Endothelial cell of umbilical vein (primary cell): ENCODE measurements around the gene LRP6. TPM values are rescaled to one million over a fixed set of nuclear protein-coding genes. Genes with fewer than 3 reads are reported as not detected.

Experiments used
- BruUV-seq: library from RNA; stranded (reverse); fragments of 400-500 nt; replicated peaks from 2 replicates; lab custom pipeline; 2021; lab: Mats Ljungman, UMichigan
- CTCF ChIA-PET: fragments of 300-600, 350-600 bp; sonication (Branson Sonifier 250); formaldehyde crosslinking; loops from one replicate; lab custom pipeline; 2021; ENCODE audit warnings: antibody characterized with exemption, inconsistent platforms; lab: Charles Lee
- POLR2A ChIA-PET: fragments of 300-600, 350-600 bp; sonication (Branson Sonifier 250); formaldehyde crosslinking; loops from one replicate; lab custom pipeline; 2021; ENCODE audit warnings: antibody characterized with exemption, inconsistent platforms; lab: Charles Lee
- DNase-seq: peaks from one replicate; pipeline ENCODE4 v3.0.0-alpha.2; 2011; ENCODE audit warnings: low read depth, low spot score
- FAIRE-seq: peaks from 2 replicates; lab custom pipeline; 2011; peaks lifted over from hg19 to GRCh38; lab: Jason Lieb, UNC
- H2AFZ ChIP-seq: 2 replicates; pipeline ENCODE4 v1.6.0; 2012; ENCODE audit warnings: low read depth, low read length, control low read depth, inconsistent platforms
- H3K27ac ChIP-seq: 2 replicates; pipeline ENCODE4 v1.5.1; 2011; ENCODE audit warnings: low read depth, mild to moderate bottlenecking, control low read depth, low read length, moderate library complexity; ENCODE audit not compliant: insufficient read depth
- H3K27me3 ChIP-seq, 2 experiments: 2 replicates each; pipeline versions ENCODE4 v1.6.0 to v1.6.1; 2011; ENCODE audit warnings: low read length in 2 of 2, mixed read lengths in 1 of 2; ENCODE audit not compliant: control insufficient read depth in 2 of 2, insufficient read depth in 2 of 2
- H3K36me3 ChIP-seq, 2 experiments: 2 replicates in 1 of 2; 3 replicates in 1 of 2; pipeline ENCODE4 v1.5.1; 2011; ENCODE audit warnings: low read length in 2 of 2, mild to moderate bottlenecking in 1 of 2, moderate library complexity in 1 of 2; ENCODE audit not compliant: control insufficient read depth in 2 of 2, insufficient read depth in 2 of 2; ENCODE audit errors: extremely low read depth in 1 of 2
- H3K4me1 ChIP-seq: 3 replicates; pipeline ENCODE4 v1.5.1; 2011; ENCODE audit warnings: mild to moderate bottlenecking, low read length; ENCODE audit not compliant: control insufficient read depth, insufficient read depth; ENCODE audit errors: extremely low read depth
- H3K4me2 ChIP-seq: 2 replicates; pipeline ENCODE4 v1.6.1; 2011; ENCODE audit warnings: low read length, control low read depth, mixed read lengths; ENCODE audit not compliant: insufficient read depth
- H3K4me3 ChIP-seq, 3 experiments: fragments of 200-600 bp in 1 of 3; sonication (generic), shearing (Covaris generic) in 1 of 3; replicated peaks in 1 of 3; 2 replicates each; pipeline ENCODE4 v1.5.1; 2011 to 2016; ENCODE audit warnings: control low read depth in 3 of 3, low read length in 3 of 3, mild to moderate bottlenecking in 2 of 3, inconsistent platforms in 1 of 3, low read depth in 1 of 3, moderate library complexity in 1 of 3; ENCODE audit not compliant: insufficient read depth in 1 of 3
- H3K79me2 ChIP-seq: 2 replicates; pipeline ENCODE4 v1.6.0; 2012; ENCODE audit warnings: low read length, inconsistent platforms; ENCODE audit not compliant: control insufficient read depth, insufficient read depth
- H3K9ac ChIP-seq: replicated peaks from 2 replicates; pipeline ENCODE3; 2011; ENCODE audit warnings: low read length, control low read depth; ENCODE audit not compliant: insufficient read depth; ENCODE audit errors: extremely low read depth
- H3K9me1 ChIP-seq: replicated peaks from 3 replicates; pipeline ENCODE4 v1.6.0; 2011; ENCODE audit warnings: mild to moderate bottlenecking, low read length; ENCODE audit not compliant: control insufficient read depth, insufficient read depth; ENCODE audit errors: extremely low read depth
- H3K9me3 ChIP-seq: replicated peaks from 2 replicates; pipeline ENCODE4 v1.5.1; 2012; ENCODE audit warnings: low read length, inconsistent platforms; ENCODE audit not compliant: control insufficient read depth, insufficient read depth
- H4K20me1 ChIP-seq: replicated peaks from 2 replicates; pipeline ENCODE3; 2011; ENCODE audit warnings: mild to moderate bottlenecking, low read length; ENCODE audit not compliant: control insufficient read depth, insufficient read depth; ENCODE audit errors: extremely low read depth
- EZH2 ChIP-seq: IDR thresholded peaks from 2 replicates; pipeline ENCODE4 v1.6.1; 2012; ENCODE audit warnings: borderline replicate concordance, low read depth, mild to moderate bottlenecking, moderate library complexity, low read length, inconsistent platforms; ENCODE audit not compliant: severe bottlenecking
- FOS ChIP-seq: IDR thresholded peaks from 2 replicates; pipeline ENCODE4 v1.6.1; 2011; ENCODE audit warnings: mild to moderate bottlenecking, low read length, moderate library complexity, borderline replicate concordance; ENCODE audit not compliant: insufficient read depth
- GATA2 ChIP-seq: IDR thresholded peaks from 2 replicates; pipeline ENCODE4 v1.7.0; 2011; ENCODE audit warnings: low read depth, mild to moderate bottlenecking, moderate library complexity, mixed read lengths, low read length; ENCODE audit not compliant: insufficient read length, insufficient read depth
- JUN ChIP-seq: IDR thresholded peaks from 2 replicates; pipeline ENCODE4 v1.6.1; 2011; ENCODE audit warnings: borderline replicate concordance, low read depth; ENCODE audit not compliant: insufficient read length, insufficient read depth
- MYC ChIP-seq: IDR thresholded peaks from one replicate; pipeline ENCODE4 v1.6.1; 2011; ENCODE audit warnings: mild to moderate bottlenecking, low read depth, low read length
- POLR2A ChIP-seq: IDR thresholded peaks from 2 replicates; pipeline ENCODE4 v1.6.1; 2012; ENCODE audit warnings: low read depth, mild to moderate bottlenecking, control low read depth, low read length
- POLR2AphosphoS5 ChIP-seq: IDR thresholded peaks from 2 replicates; pipeline ENCODE4 v1.6.1; 2012; ENCODE audit warnings: low read depth, mild to moderate bottlenecking, control low read depth, low read length, moderate library complexity; ENCODE audit not compliant: insufficient read depth
- dilution Hi-C: fragments of 300-500 bp; cut with MboI; formaldehyde crosslinking; loops from one replicate; pipeline ENCODE4 v1.15.0; 2019; ENCODE audit warnings: low sequenced_read_pairs; ENCODE audit not compliant: extremely low pct_ligation_motif_present
- intact Hi-C: fragments of 100-400 bp; cut with micrococcal nuclease; formaldehyde crosslinking; loops from one replicate; pipeline ENCODE4 v1.10.0; 2022
- polyA plus RNA-seq, 4 experiments: library from polyadenylated mRNA; depleted of rRNA in 3 of 4; stranded (reverse) in 3 of 4; unstranded in 1 of 4; fragments of >200 nt; gene quantifications; 2 replicates each; pipeline versions ENCODE4 v1.2.1 to v1.2.3, GENCODE V29; 2011 to 2012; ENCODE audit warnings: missing spikeins in 1 of 4
- total RNA-seq: library from RNA; stranded (reverse); gene quantifications from 2 replicates; pipeline ENCODE4 v1.2.3, GENCODE V29; 2021
- TF ChIP-seq, protein P1 (sequence below): IDR thresholded peaks from 2 replicates; pipeline ENCODE4 v1.6.1; 2011; ENCODE audit not compliant: insufficient read depth, insufficient read length
- TF ChIP-seq, protein P2 (sequence below), 2 donors: IDR thresholded peaks; 1 replicate in 1 of 2; 2 replicates in 1 of 2; pipeline ENCODE4 v1.5.1; 2011; ENCODE audit warnings: low read length in 2 of 2, mild to moderate bottlenecking in 2 of 2, moderate library complexity in 2 of 2, control low read depth in 1 of 2, inconsistent platforms in 1 of 2, low read depth in 1 of 2; ENCODE audit not compliant: insufficient read depth in 1 of 2; ENCODE audit errors: extremely low read depth in 1 of 2

LRP6 gene
- total and polyA plus RNA-seq, 2 donors (not counting 3 experiments of a cell fraction or from before 2014, with no cell fraction given) = 28.5 to 41.7 TPM

DNA sequence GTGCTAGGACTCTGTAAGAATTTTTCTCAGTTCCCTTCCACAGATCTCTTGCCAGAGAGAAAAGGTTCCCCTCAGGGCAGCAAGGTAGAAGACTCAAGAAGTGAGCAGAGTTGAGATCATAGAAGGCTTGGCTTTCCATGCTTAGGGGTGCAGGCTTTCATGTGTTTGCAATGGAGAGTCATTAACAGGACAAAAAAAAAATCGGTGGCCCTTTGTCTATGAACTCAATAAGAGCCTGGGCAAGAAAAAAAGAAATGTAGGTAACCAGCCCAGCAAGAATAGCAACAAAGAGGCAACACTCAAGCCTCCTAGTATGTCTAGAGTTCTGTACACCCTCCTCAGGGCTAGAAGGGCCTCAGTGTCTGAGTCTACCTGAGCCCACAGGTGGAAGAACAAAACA is 23.4 kb upstream of the LRP6 start:
- DNase-seq = no peak
- FAIRE-seq = no peak
- H3K4me3 ChIP-seq = no peak overlapping the region
- no peak overlapping the region for H3K4me2 ChIP-seq
- no peak overlapping the region for H3K9ac ChIP-seq
- no peaks in the 10 kb centered on the region for H3K9me3 ChIP-seq
- no peaks in the 10 kb centered on the region for H4K20me1 ChIP-seq
- dilution Hi-C loops = no loop called here
- POLR2A ChIA-PET = no interaction called here
- peaks cover 10% of the 10 kb centered on the region for H3K4me1 ChIP-seq
- TF ChIP-seq, protein P1, sequence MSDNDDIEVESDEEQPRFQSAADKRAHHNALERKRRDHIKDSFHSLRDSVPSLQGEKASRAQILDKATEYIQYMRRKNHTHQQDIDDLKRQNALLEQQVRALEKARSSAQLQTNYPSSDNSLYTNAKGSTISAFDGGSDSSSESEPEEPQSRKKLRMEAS = no peak
- TF ChIP-seq MYC (no peak), POLR2AphosphoS5 (no peak), JUN (no peak), FOS (no peak), GATA2 (no peak), POLR2A (no peak), EZH2 (no peak)
- TF ChIP-seq, protein P2, sequence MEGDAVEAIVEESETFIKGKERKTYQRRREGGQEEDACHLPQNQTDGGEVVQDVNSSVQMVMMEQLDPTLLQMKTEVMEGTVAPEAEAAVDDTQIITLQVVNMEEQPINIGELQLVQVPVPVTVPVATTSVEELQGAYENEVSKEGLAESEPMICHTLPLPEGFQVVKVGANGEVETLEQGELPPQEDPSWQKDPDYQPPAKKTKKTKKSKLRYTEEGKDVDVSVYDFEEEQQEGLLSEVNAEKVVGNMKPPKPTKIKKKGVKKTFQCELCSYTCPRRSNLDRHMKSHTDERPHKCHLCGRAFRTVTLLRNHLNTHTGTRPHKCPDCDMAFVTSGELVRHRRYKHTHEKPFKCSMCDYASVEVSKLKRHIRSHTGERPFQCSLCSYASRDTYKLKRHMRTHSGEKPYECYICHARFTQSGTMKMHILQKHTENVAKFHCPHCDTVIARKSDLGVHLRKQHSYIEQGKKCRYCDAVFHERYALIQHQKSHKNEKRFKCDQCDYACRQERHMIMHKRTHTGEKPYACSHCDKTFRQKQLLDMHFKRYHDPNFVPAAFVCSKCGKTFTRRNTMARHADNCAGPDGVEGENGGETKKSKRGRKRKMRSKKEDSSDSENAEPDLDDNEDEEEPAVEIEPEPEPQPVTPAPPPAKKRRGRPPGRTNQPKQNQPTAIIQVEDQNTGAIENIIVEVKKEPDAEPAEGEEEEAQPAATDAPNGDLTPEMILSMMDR (IDR thresholded peaks at IDR 0.05; ENCODE audit: extremely low read depth in 1 of 2, insufficient read depth in 1 of 2, low read depth in 1 of 2, low read length in 2 of 2) = no peak
- intact Hi-C loops = no loop called here
- H3K36me3 ChIP-seq = no peaks in the 10 kb centered on the region
- H3K27ac ChIP-seq = no peak overlapping the region
- CTCF ChIA-PET = no interaction called here
- no TSS peak for BruUV-seq
- no peaks in the 10 kb centered on the region for H3K9me1 ChIP-seq
- no peak overlapping the region for H2AFZ ChIP-seq
- no peaks in the 10 kb centered on the region for H3K79me2 ChIP-seq
- no peaks in the 10 kb centered on the region for H3K27me3 ChIP-seq
